Stimulated activated CD4-positive, alpha-beta T cell treated with anti-CD3 and anti-CD28 coated beads, Interleukin-15, amount 100 ng/mL, for 1 hour (primary cell): Measurements from ENCODE around the gene CHST11.

Experiments
- DNase-seq, 2 donors: peaks; one replicate each; pipeline ENCODE4 v3.0.0-alpha.2; 2020; ENCODE audit warnings: low read depth in 1 of 2, low spot score in 1 of 2

CHST11 gene

GRCh38 chr12:104710940-104711689, 254.4 kb downstream of the CHST11 start:
- no peak for DNase-seq

- DNase-seq = no peak
Measured at GRCh38 chr12:104712477-104712876, 255.7 kb downstream of the CHST11 start.

GRCh38 chr12:104712968-104713367, 256.2 kb downstream of the CHST11 start:
- no peak for DNase-seq

GRCh38 chr12:104713444-104713843, 256.7 kb downstream of the CHST11 start:
- DNase-seq = no peak

- DNase-seq = no peak
Measured at GRCh38 chr12:104714369-104714768, 257.6 kb downstream of the CHST11 start.

GRCh38 chr12:104716172-104716571, 259.4 kb downstream of the CHST11 start:
- DNase-seq = no peak

GRCh38 chr12:104718304-104718929, 261.7 kb downstream of the CHST11 start:
- DNase-seq = no peak

GRCh38 chr12:104719700-104720338, 263.1 kb downstream of the CHST11 start:
- DNase-seq = no peak

GRCh38 chr12:104720339-104721038, 263.7 kb downstream of the CHST11 start:
- peak; percentile 26 to 38 for DNase-seq

GRCh38 chr12:104721039-104721405, 264.3 kb downstream of the CHST11 start:
- DNase-seq = no peak

GRCh38 chr12:104721936-104722335, 265.2 kb downstream of the CHST11 start:
- DNase-seq = no peak

GRCh38 chr12:104722601-104723534, 266.1 kb downstream of the CHST11 start:
- no peak for DNase-seq

- no peak for DNase-seq
Measured at GRCh38 chr12:104723895-104724294, 267.1 kb downstream of the CHST11 start.

GRCh38 chr12:104724992-104725585, 268.3 kb downstream of the CHST11 start:
- DNase-seq = no peak

GRCh38 chr12:104725610-104726009, 268.9 kb downstream of the CHST11 start:
- no peak for DNase-seq

GRCh38 chr12:104727726-104728465, 271.1 kb downstream of the CHST11 start:
- DNase-seq = no peak

- no peak for DNase-seq
Measured at GRCh38 chr12:104729091-104729490, 272.3 kb downstream of the CHST11 start.

GRCh38 chr12:104729610-104730446, 273.1 kb downstream of the CHST11 start:
- DNase-seq = no peak

GRCh38 chr12:104730763-104731162, 274.0 kb downstream of the CHST11 start:
- DNase-seq = no peak
